RWPE2 (cell line): ENCODE results near the gene PLXNA4.

Experiments used
- ATAC-seq: fragments of 200-7000 bp; cut with Tn5 transposase; 3 replicates; pipeline ENCODE4 v1.9.1; 2021; ENCODE audit warnings: low read depth
- DNase-seq: peaks from one replicate; pipeline ENCODE4 v3.0.0-alpha.2; 2020; ENCODE audit warnings: low spot score
- H3K27ac ChIP-seq: fragments of 450-650 bp; 2 replicates; pipeline ENCODE4 v1.5.1; 2017; ENCODE audit warnings: mild to moderate bottlenecking; ENCODE audit not compliant: poor library complexity, severe bottlenecking
- H3K27me3 ChIP-seq: fragments of 250-450 bp; sonication (Bioruptor Pico); 2 replicates; pipeline ENCODE4 v1.5.1; 2021; ENCODE audit warnings: mild to moderate bottlenecking, moderate library complexity; ENCODE audit not compliant: insufficient read depth, poor library complexity, severe bottlenecking
- H3K36me3 ChIP-seq: fragments of 250-450 bp; sonication (Bioruptor Pico); 2 replicates; pipeline ENCODE4 v1.5.1; 2020; ENCODE audit warnings: low read depth, mild to moderate bottlenecking, moderate library complexity
- H3K4me1 ChIP-seq: fragments of 250-450 bp; sonication (Bioruptor Pico); 2 replicates; pipeline ENCODE4 v1.5.1; 2021; ENCODE audit warnings: mild to moderate bottlenecking, moderate library complexity; ENCODE audit not compliant: insufficient read depth, poor library complexity, severe bottlenecking
- H3K4me3 ChIP-seq: fragments of 250-450 bp; sonication (Bioruptor Pico); 2 replicates; pipeline ENCODE4 v1.5.1; 2021; ENCODE audit warnings: mild to moderate bottlenecking, moderate library complexity; ENCODE audit not compliant: severe bottlenecking
- H3K9me3 ChIP-seq: fragments of 250-450 bp; sonication (Bioruptor Pico); 2 replicates; pipeline ENCODE4 v1.5.1; 2021; ENCODE audit warnings: mild to moderate bottlenecking, moderate library complexity; ENCODE audit not compliant: severe bottlenecking
- CTCF ChIP-seq: fragments of 450-650 bp; IDR thresholded peaks from one replicate; pipeline ENCODE4 v1.5.1; 2017; ENCODE audit warnings: mild to moderate bottlenecking, moderate library complexity; ENCODE audit not compliant: poor library complexity, severe bottlenecking

PLXNA4 gene

DNA sequence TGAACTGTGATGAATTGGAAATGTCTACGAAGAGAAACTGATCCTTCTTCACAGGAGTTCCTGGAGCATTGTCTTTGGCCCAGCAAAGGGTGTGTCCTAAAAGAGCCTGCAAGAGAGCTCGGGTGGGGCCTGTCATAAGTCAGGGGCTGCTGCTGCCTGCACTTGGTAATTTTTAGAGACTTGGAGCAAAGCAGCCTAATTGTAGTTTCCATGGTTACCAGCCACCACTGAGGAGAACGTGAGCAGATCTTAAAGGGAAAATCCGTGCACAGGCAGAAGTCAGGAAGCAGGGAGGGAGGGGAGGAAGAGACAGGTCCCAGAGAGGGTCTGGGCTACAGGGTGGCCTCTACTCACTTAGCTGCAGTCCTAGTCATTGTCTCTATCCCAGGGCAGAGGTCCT lies 463.6 kb downstream of the PLXNA4 start:
- Histone ChIP-seq H3K36me3 (no peaks in the 10 kb centered on the region), H3K27ac (no peak overlapping the region), H3K4me1 (peaks cover 15% of the 10 kb centered on the region), H3K27me3 (no peaks in the 10 kb centered on the region), H3K4me3 (no peak overlapping the region), H3K9me3 (no peaks in the 10 kb centered on the region)
- no peak for TF ChIP-seq CTCF
- DNase-seq (no peak), ATAC-seq (no peak)

DNA sequence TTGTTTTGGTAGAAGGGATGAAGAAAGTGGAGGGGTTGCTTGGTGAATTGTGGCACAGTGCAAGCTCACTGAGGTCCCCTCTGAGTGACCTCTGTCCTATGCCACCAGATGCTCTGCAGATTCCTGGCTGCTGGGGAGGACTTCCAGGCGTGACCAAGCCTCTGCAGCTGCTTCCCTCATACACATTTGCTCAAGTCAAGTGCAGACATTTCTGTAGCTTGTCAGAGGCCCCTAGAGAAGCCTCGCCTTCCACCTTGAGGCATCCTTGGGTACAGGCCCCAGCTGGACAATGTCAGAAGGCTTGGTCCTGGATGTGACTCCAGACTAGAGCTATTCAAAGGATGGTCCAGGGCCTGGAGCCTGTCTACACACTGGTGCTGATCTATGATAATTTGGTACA lies 464.2 kb downstream of the PLXNA4 start:
- H3K4me3 ChIP-seq, result no peak overlapping the region
- TF ChIP-seq CTCF, result no peak
- ATAC-seq, result no peak

GRCh38 chr7:132110692-132111091 lies 465.6 kb downstream of the PLXNA4 start:
- Histone ChIP-seq H3K9me3 (no peaks in the 10 kb centered on the region), H3K27me3 (no peaks in the 10 kb centered on the region)
- ATAC-seq, result no peak

More for the DNA sequence above, 464.2 kb downstream of the PLXNA4 start:
- no peak for DNase-seq
- Histone ChIP-seq H3K9me3 (no peaks in the 10 kb centered on the region), H3K36me3 (no peaks in the 10 kb centered on the region), H3K27ac (no peak overlapping the region), H3K27me3 (no peaks in the 10 kb centered on the region), H3K4me1 (peaks cover 10% of the 10 kb centered on the region)

GRCh38 chr7:132109769-132110168 lies 466.5 kb downstream of the PLXNA4 start:
- no peak for DNase-seq

More at GRCh38 chr7:132110692-132111091, 465.6 kb downstream of the PLXNA4 start:
- DNase-seq, result no peak
- H3K4me3 ChIP-seq, result no peak overlapping the region
- H3K27ac ChIP-seq, result no peak overlapping the region
- no peaks in the 10 kb centered on the region for H3K4me1 ChIP-seq
- H3K36me3 ChIP-seq, result no peaks in the 10 kb centered on the region
- no peak for TF ChIP-seq CTCF

More at GRCh38 chr7:132109769-132110168, 466.5 kb downstream of the PLXNA4 start:
- TF ChIP-seq CTCF, result no peak
- no peak for ATAC-seq
- H3K4me1 ChIP-seq, result no peaks in the 10 kb centered on the region
- H3K9me3 ChIP-seq, result no peaks in the 10 kb centered on the region
- no peaks in the 10 kb centered on the region for H3K36me3 ChIP-seq
- no peaks in the 10 kb centered on the region for H3K27me3 ChIP-seq
- no peak overlapping the region for H3K4me3 ChIP-seq
- H3K27ac ChIP-seq, result no peak overlapping the region
